IMR-90 (cell line): ENCODE results near the gene VPREB3. TPM values are rescaled to one million over a fixed set of nuclear protein-coding genes. Genes with fewer than 3 reads are reported as not detected.

ENCODE experiments used
- ATAC-seq: fragments of 200-7000 bp; cut with Tn5 transposase; 2 replicates; pipeline ENCODE4 v1.9.1; 2020; ENCODE audit warnings: low read depth, mild to moderate bottlenecking, moderate library complexity
- BruUV-seq: library from RNA; stranded (reverse); fragments of 400-500 nt; replicated peaks from 2 replicates; lab custom pipeline; 2021; lab: Mats Ljungman, UMichigan
- CTCF ChIA-PET: fragments of 300-600 bp; formaldehyde crosslinking; extraction: SDS; loops from one replicate; lab custom pipeline; 2021; ENCODE audit warnings: antibody characterized with exemption; lab: Yijun Ruan, JAX
- POLR2A ChIA-PET: fragments of 300-600 bp; sonication (Branson Sonifier 250); formaldehyde crosslinking; loops from one replicate; lab custom pipeline; 2022; ENCODE audit warnings: antibody characterized with exemption; ENCODE audit not compliant: unreplicated experiment; lab: Charles Lee
- DNase-seq: peaks from one replicate; pipeline ENCODE4 v3.0.0; 2013
- H2AFZ ChIP-seq: replicated peaks from 2 replicates; pipeline ENCODE3; 2013; ENCODE audit warnings: low read length, mild to moderate bottlenecking; ENCODE audit not compliant: poor library complexity
- H2AK5ac ChIP-seq: 2 replicates; pipeline ENCODE4 v1.6.1; 2013; ENCODE audit warnings: low read depth, low read length, inconsistent platforms
- H2AK9ac ChIP-seq: replicated peaks from 2 replicates; pipeline ENCODE3; 2013; ENCODE audit warnings: mild to moderate bottlenecking, low read depth, low read length, moderate library complexity; ENCODE audit not compliant: poor library complexity
- H2BK120ac ChIP-seq: 2 replicates; pipeline ENCODE4 v1.6.1; 2013; ENCODE audit warnings: low read depth, low read length, inconsistent platforms
- H2BK15ac ChIP-seq: 3 replicates; pipeline ENCODE4 v1.6.1; 2013; ENCODE audit warnings: low read depth, low read length, inconsistent platforms
- H2BK20ac ChIP-seq: 2 replicates; pipeline ENCODE4 v1.6.1; 2013; ENCODE audit warnings: low read depth, mild to moderate bottlenecking, inconsistent platforms, low read length, moderate library complexity
- H2BK5ac ChIP-seq: 2 replicates; pipeline ENCODE4 v1.6.1; 2013; ENCODE audit warnings: mild to moderate bottlenecking, low read depth, low read length, inconsistent platforms; ENCODE audit not compliant: poor library complexity, severe bottlenecking
- H3K14ac ChIP-seq: replicated peaks from 2 replicates; pipeline ENCODE4 v1.6.1; 2013; ENCODE audit warnings: low read depth, low read length, inconsistent platforms
- H3K18ac ChIP-seq: 2 replicates; pipeline ENCODE4 v1.6.1; 2013; ENCODE audit warnings: low read depth, low read length, control low read depth
- H3K23ac ChIP-seq: 2 replicates; pipeline ENCODE4 v1.6.1; 2013; ENCODE audit warnings: low read depth, low read length, inconsistent platforms
- H3K27ac ChIP-seq: 2 replicates; pipeline ENCODE4 v1.5.1; 2013; ENCODE audit warnings: mild to moderate bottlenecking, control low read depth, low read length; ENCODE audit not compliant: insufficient read depth
- H3K27me3 ChIP-seq: 2 replicates; pipeline ENCODE4 v1.6.1; 2013; ENCODE audit warnings: low read length; ENCODE audit not compliant: control insufficient read depth, insufficient read depth
- H3K36me3 ChIP-seq: 2 replicates; pipeline ENCODE4 v1.6.1; 2013; ENCODE audit warnings: low read length, mixed read lengths; ENCODE audit not compliant: control insufficient read depth, insufficient read depth
- H3K4ac ChIP-seq: 2 replicates; pipeline ENCODE4 v1.6.1; 2013; ENCODE audit warnings: low read depth, low read length, inconsistent platforms
- H3K4me1 ChIP-seq: 2 replicates; pipeline ENCODE4 v1.6.1; 2013; ENCODE audit warnings: low read length, mixed read lengths; ENCODE audit not compliant: control insufficient read depth, insufficient read depth
- H3K4me2 ChIP-seq: 2 replicates; pipeline ENCODE4 v1.6.1; 2013; ENCODE audit warnings: low read depth, mild to moderate bottlenecking, control low read depth, low read length, moderate library complexity
- H3K4me3 ChIP-seq: 2 replicates; pipeline ENCODE4 v1.5.1; 2013; ENCODE audit warnings: low read depth, mild to moderate bottlenecking, control low read depth, low read length, moderate library complexity; ENCODE audit not compliant: insufficient read depth
- H3K56ac ChIP-seq: 2 replicates; pipeline ENCODE4 v1.6.1; 2013; ENCODE audit warnings: low read length, inconsistent platforms; ENCODE audit not compliant: insufficient read depth; ENCODE audit errors: extremely low read depth
- H3K79me1 ChIP-seq, 2 experiments: 2 replicates each; pipeline ENCODE4 v1.6.1; 2013; ENCODE audit warnings: low read length in 2 of 2, inconsistent platforms in 1 of 2, low read depth in 1 of 2
- H3K9ac ChIP-seq: 2 replicates; pipeline ENCODE4 v1.6.1; 2013; ENCODE audit warnings: low read depth, low read length, control low read depth
- H3K9me1 ChIP-seq: 2 replicates; pipeline ENCODE4 v1.6.1; 2013; ENCODE audit warnings: low read length, inconsistent platforms; ENCODE audit not compliant: insufficient read depth
- H3K9me3 ChIP-seq: 2 replicates; pipeline ENCODE4 v1.6.1; 2013; ENCODE audit warnings: low read length; ENCODE audit not compliant: control insufficient read depth, insufficient read depth
- H4K20me1 ChIP-seq: 2 replicates; pipeline ENCODE4 v1.6.1; 2013; ENCODE audit warnings: low read length, inconsistent platforms; ENCODE audit not compliant: insufficient read depth
- H4K5ac ChIP-seq: 2 replicates; pipeline ENCODE4 v1.6.1; 2013; ENCODE audit warnings: mild to moderate bottlenecking, low read depth, low read length, control low read depth
- H4K8ac ChIP-seq, 2 experiments: 2 replicates each; pipeline ENCODE4 v1.6.1; 2013; ENCODE audit warnings: low read depth in 2 of 2, low read length in 2 of 2, control low read depth in 1 of 2, inconsistent platforms in 1 of 2
- H4K91ac ChIP-seq: 2 replicates; pipeline ENCODE4 v1.6.1; 2013; ENCODE audit warnings: low read depth, low read length, inconsistent platforms; ENCODE audit not compliant: insufficient read depth
- BHLHE40 ChIP-seq: fragments of 150-350 bp; IDR thresholded peaks from 2 replicates; pipeline ENCODE4 v1.6.1; 2016; ENCODE audit warnings: mild to moderate bottlenecking, low read depth, low read length
- CTCF ChIP-seq: conservative IDR thresholded peaks from 2 replicates; pipeline ENCODE4 v1.5.1; 2012; ENCODE audit warnings: mild to moderate bottlenecking, low read depth, low read length, improper control_type of control experiment
- MAZ ChIP-seq: IDR thresholded peaks from 2 replicates; pipeline ENCODE4 v1.6.1; 2012; ENCODE audit warnings: low read depth, mild to moderate bottlenecking, low read length, improper control_type of control experiment, moderate library complexity, borderline replicate concordance
- NFE2L2 ChIP-seq: fragments of 150-350 bp; IDR thresholded peaks from 2 replicates; pipeline ENCODE4 v1.6.1; 2016; ENCODE audit warnings: low read depth, mild to moderate bottlenecking, low read length
- POLR2A ChIP-seq: IDR thresholded peaks from 2 replicates; pipeline ENCODE4 v1.6.1; 2012; ENCODE audit warnings: mild to moderate bottlenecking, low read depth, low read length
- RAD21 ChIP-seq: IDR thresholded peaks from 2 replicates; pipeline ENCODE4 v1.6.1; 2012; ENCODE audit warnings: low read length, improper control_type of control experiment
- SMC3 ChIP-seq: fragments of 150-350 bp; IDR thresholded peaks from 2 replicates; pipeline ENCODE4 v1.6.1; 2016; ENCODE audit warnings: low read depth, mild to moderate bottlenecking, antibody characterized with exemption, low read length, moderate library complexity
- WGBS, 2 experiments: methylation state at CpG; one replicate each; pipeline versions ENCODE4 v1.1.5 to v1.1.7; 2013; ENCODE audit warnings: missing lambda C conversion rate in 2 of 2; ENCODE audit not compliant: insufficient read length in 1 of 2; ENCODE audit errors: extremely low coverage in 2 of 2; 5-methylcytosine and 5-hydroxymethylcytosine counted together
- dilution Hi-C: fragments of 300-500 bp; cut with HindIII; formaldehyde crosslinking; loops from one replicate; pipeline ENCODE4 v1.14.3; 2018; ENCODE audit warnings: low sequenced_read_pairs; ENCODE audit not compliant: unreplicated experiment
- in situ Hi-C: fragments of 300-500 bp; cut with MboI; formaldehyde crosslinking; loops from 3 replicates; pipeline ENCODE4 v1.14.3; 2019; ENCODE audit warnings: low sequenced_read_pairs, inconsistent platforms, mixed read lengths
- intact Hi-C: fragments of 100-400 bp; cut with micrococcal nuclease; formaldehyde crosslinking; loops from 2 replicates; pipeline ENCODE4 v1.10.0; 2022
- polyA plus RNA-seq, 3 experiments: library from polyadenylated mRNA; depleted of rRNA; stranded (reverse); fragments of >200 nt; gene quantifications; 2 replicates each; pipeline ENCODE4 v1.2.3, GENCODE V29; 2012; ENCODE audit warnings: low replicate concordance in 1 of 3
- total RNA-seq: library from RNA; depleted of rRNA; stranded (reverse); fragments of >200 nt; gene quantifications from 2 replicates; pipeline ENCODE4 v1.2.3, GENCODE V29; 2012

The VPREB3 gene
- total and polyA plus RNA-seq, 2 of the 4 experiments (the other 2 are of a cell fraction): not detected

GRCh38 chr22:23790819-23791737, 36.9 kb upstream of the VPREB3 start:
- 71% methylated on average over 5 of the region's 11 CpGs; no CpG with 5 or more reads in 1 of the 2 experiments for WGBS, 2 experiments
- no TSS peak for BruUV-seq
- H3K4me2 ChIP-seq: peak overlapping the region; percentile 10; the same call in 1 of the 2 replicates

More at GRCh38 chr22:23790819-23791737, 36.9 kb upstream of the VPREB3 start:
- no peak overlapping the region for H2BK120ac ChIP-seq
- no peak overlapping the region for H2BK15ac ChIP-seq
- CTCF ChIA-PET: no interaction called here
- H3K79me1 ChIP-seq: peaks cover 47 to 64% of the 10 kb centered on the region in 2 experiments
- H3K4me1 ChIP-seq: peaks cover 16% of the 10 kb centered on the region
- in situ Hi-C loops: no loop called here
- H3K14ac ChIP-seq: no peak overlapping the region
- no peak overlapping the region for H3K56ac ChIP-seq
- H4K8ac ChIP-seq: peak overlapping the region in 1 of 2 experiments; percentile 14; a peak in 1 of 4 replicates
- H2BK20ac ChIP-seq: no peak overlapping the region
- H3K9me3 ChIP-seq: no peaks in the 10 kb centered on the region
- no peak overlapping the region for H4K91ac ChIP-seq
- H3K4ac ChIP-seq: no peak overlapping the region
- no peak overlapping the region for H3K18ac ChIP-seq
- ATAC-seq (no peak), DNase-seq (peak; percentile 72)
- peak overlapping the region; percentile 9; the same call in 1 of the 2 replicates for H3K9ac ChIP-seq
- peak overlapping the region; percentile 33; the same call in 1 of the 2 replicates for H3K27ac ChIP-seq
- H3K9me1 ChIP-seq: peaks cover 17% of the 10 kb centered on the region
- no peak for TF ChIP-seq CTCF
- no peak for TF ChIP-seq BHLHE40
- no peak for TF ChIP-seq NFE2L2
- TF ChIP-seq RAD21: no peak
- no peak for TF ChIP-seq POLR2A
- no peak for TF ChIP-seq SMC3
- no peak for TF ChIP-seq MAZ
- no peak overlapping the region for H3K23ac ChIP-seq
- H4K20me1 ChIP-seq: peaks cover 62% of the 10 kb centered on the region
- peaks cover 39% of the 10 kb centered on the region for H3K36me3 ChIP-seq
- dilution Hi-C loops: no loop called here
- intact Hi-C loops: no loop called here
- H4K5ac ChIP-seq: no peak overlapping the region
- POLR2A ChIA-PET: no interaction called here
- H2AK5ac ChIP-seq: no peak overlapping the region
- H3K4me3 ChIP-seq: no peak overlapping the region
- peak overlapping the region; percentile 52 for H2AK9ac ChIP-seq
- no peak overlapping the region for H2AFZ ChIP-seq
- H2BK5ac ChIP-seq: no peak overlapping the region
- no peaks in the 10 kb centered on the region for H3K27me3 ChIP-seq
